Measurements from ENCODE around the gene NKD1.

The NKD1 gene

DNA sequence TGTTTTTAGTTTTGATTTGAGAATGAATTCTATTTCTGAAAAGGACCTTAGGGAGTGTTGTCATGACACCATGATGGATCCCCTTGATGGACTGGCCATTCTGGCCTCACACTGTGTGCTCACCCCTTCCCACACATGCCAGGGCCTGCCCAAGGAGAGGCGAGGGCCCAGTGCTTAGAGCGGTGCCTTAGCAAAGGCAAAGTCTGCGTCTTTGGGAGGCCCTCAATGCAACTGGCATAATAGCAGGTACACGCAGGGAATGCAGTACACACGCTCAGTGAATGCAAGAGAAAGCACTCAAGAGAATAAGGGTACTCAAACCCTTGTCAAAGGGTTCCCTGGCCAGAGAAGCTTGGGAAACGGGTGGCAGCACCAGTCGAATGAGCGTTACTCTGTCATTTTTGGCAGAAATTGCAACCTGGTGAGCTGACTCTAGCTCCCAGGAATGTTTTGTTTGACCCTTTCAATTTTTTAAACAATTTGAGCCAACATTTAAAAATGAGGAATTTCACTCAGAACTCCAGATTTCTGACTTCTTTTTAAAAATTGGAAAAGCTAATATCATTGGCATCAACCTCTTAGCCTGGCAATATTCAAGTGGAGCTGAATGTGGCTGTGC, 32.1 kb downstream of the NKD1 start:
- DNase-seq, result no peak

DNA sequence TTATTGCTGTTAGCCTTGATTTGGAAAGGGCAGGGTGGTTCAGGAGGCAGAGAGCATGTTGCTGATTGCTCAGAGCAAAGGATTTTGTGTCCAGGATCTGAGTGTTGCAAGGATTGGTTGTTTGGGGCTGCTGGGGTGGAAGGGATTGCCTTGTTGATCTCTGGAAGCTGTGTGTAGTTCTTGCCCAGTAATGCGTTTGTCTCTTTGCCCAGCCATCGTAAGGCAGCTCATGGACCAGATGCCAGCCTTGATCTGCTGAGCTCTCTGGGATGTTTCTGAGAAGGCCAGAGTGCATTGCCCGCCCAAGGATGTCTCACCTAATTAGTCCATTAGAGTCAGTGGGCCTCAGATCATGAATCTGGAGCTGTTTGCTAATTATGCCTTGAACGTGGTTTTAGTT, 33.6 kb downstream of the NKD1 start:
- DNase-seq, result no peak

DNA sequence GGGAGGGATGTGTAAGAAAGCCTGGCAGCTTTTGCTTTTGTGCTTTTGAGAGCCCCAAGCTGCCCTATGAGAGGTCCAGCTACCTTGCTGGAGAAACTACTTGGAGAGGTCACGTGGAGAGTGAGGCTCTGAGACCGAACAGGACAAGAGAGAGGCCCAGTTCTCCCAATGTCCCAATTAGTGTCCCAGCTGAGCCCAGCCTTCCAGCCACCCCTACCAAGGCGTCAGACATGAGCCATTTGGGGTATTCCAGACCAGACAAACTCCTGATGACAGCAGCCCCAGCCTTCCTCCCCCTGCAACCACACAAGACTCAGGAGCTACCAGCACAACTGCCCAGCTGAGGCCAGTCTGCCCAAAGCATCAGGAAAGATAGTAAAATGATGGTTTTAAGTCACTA, 35.0 kb downstream of the NKD1 start:
- no peak for DNase-seq

DNA sequence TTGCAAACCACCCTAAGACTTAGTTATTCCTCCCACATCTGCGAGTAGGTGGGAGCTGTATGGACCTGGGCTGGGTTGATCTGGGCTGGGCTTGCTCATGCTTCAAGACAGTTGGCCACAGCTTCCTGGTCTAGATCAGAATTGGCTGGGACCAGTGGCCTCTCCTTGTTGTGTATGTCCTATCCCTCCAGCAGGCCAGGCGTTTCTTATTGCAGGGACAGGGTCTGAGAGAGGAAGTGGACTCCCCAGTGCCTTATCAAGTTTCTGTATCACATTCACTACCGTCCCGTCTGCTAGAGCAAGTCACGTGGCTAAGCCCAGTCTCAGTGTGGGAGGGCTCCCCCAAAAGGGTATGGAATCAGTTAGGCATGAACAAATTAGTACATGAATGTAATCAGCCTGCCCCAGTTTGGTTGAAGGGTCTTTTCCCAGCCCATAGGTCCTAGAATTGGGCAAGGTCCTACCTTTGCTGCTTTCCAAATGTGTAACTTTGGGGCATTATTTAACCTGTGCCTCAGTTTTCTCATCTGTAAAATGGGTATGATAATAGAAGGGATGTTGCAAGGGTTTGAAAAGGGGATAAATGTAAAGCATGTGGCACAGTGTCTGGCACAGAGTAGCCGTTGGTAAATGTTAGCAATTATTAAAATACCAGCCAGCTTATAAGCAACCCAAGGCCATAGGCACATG, 36.0 kb downstream of the NKD1 start:
- DNase-seq, result peak; percentile 64 to 86

DNA sequence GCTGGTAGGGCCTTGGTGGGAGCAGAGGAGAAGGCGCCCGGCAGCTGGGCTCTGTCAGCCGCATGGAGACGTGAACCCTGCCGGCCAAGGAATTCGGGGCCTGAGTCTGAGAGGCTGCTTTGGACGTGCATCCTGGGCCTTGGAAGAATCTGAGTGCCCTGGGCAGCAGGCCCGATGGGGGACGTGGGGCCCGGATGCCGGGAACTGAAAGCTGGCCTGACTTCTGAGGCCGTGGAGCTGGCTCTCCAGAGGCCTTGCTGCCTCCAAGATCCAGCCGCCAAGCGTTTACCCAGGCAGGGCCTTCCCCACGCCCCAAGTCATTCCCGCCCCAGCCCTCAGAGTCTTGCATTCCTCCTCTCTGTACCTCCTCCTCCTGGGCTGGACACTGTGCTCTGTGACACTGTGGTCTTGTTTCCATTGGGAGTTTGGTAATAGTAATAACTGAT, 37.2 kb downstream of the NKD1 start:
- DNase-seq, result no peak

DNA sequence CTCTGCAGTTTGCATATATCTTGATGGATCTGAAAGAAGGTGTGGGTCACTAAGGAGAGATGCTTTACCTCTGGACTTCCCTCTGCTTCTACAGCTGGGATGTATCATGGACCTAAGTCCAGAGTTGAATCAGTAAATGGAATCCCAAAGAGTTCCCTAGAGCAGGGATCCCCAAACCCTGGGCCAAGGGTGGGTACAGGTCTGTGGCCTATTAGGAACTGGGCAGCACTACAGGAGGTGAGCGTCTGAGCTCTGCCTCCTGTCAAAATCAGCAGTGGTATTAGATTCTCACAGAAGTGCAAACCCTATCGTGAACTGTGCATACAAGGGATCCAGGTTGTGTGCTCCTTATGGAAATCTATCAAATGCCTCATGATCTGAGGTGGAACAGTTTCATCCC, 39.3 kb downstream of the NKD1 start:
- no peak for DNase-seq

DNA sequence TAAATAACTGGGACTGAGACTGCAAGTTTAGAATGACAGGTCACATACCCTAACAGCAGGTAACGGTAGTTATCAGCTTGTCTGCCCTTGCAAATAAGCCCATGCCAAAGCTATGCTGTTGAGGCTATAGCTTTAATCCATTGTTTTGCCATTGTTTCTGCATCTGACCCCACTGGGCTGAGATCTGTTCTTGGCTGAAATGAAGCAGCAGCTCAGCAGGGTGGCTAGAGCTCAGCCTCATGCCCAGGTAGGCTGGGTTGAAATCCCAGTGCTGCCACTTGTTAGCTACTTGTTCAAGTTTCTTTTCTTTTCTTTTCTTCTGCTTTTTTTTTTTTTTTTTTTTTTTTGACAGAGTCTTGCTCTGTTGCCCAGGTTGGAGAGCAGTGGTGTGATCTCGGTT, 40.1 kb downstream of the NKD1 start:
- DNase-seq, result no peak

DNA sequence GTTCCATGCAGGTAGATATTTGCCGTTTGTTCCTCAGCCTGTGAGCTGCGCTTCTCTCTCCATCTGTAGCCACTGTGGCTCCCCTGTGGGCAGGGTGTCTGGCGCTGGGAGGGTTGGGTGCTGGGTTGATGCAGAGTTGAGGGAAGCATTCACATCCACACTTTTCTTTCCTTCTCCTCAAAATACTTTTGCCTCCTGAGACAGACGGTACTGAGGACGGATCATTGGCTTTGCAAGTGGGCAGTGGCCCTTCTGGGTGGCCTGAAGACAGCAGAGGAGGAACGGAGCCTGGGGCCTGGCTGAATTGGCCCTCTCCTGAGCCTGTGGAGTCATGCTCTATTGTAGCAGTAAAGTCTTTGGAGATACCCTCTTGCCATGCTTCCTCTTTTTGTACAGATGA, 43.0 kb downstream of the NKD1 start:
- DNase-seq, result no peak

DNA sequence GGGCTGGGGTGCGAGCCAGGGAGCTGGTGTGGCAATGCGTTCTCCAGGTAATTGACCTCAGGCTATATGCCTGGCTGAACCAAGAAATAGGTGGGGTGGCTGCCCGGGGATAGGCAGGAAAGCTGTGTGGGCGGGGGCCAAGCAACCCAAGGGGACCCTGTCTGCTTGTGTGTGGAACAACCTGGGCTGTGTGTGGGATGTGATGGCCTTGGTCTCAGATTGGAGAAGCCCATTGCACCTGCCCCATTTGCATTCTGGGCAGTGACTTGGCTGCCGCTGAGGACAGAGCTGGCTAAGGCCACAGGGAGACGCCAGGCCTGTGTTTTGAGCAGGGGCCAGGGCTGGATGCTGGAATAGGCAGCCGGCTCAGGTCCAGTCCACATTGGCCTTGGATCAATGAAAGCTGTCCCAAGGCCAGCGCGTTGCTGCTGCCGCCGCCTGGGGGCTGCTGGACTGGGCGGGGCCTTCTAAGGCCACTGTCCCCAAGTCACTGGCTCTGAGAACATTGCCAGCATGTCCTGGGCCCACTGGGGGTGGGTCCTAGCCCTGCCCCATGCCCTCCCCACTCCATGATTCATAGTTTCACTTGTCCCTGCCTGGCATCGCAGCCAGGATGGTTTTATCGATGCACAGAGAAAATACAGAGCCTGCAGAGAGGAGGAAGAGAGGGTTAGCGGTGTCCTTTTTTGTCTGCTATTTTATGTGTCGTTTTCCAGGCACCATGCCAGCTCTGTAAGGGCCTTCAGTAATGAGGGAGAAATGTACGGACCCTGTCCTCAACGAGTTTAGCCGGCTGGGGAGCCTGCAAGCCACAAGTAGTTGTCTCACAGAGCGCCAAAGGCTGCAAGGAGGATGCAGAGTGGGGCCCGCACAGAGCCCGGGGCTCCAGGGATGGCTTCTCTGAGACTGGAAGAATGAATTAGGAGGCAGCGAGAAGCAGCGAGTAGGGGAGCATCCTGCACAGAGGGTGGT, 43.9 kb downstream of the NKD1 start:
- DNase-seq, result no peak

DNA sequence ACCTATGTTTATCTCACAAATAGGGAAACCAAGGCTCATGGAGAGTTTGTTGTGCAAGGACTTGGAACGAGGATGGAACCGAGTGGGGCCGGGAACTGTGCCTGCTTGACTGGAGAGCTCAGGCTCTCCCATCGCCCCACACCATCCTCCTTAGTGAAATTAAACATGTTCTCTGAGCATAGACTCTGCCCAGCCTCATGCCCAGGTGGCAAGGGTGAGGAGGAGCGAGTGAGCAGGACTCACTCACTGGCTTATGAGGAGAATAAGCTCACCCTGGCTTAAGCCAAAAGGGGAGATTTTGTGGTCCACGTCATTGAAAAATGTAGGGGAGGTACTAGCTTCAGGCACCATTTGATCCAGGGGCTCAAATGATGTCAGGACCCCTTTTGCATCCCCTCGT, 44.8 kb downstream of the NKD1 start:
- DNase-seq, result no peak

DNA sequence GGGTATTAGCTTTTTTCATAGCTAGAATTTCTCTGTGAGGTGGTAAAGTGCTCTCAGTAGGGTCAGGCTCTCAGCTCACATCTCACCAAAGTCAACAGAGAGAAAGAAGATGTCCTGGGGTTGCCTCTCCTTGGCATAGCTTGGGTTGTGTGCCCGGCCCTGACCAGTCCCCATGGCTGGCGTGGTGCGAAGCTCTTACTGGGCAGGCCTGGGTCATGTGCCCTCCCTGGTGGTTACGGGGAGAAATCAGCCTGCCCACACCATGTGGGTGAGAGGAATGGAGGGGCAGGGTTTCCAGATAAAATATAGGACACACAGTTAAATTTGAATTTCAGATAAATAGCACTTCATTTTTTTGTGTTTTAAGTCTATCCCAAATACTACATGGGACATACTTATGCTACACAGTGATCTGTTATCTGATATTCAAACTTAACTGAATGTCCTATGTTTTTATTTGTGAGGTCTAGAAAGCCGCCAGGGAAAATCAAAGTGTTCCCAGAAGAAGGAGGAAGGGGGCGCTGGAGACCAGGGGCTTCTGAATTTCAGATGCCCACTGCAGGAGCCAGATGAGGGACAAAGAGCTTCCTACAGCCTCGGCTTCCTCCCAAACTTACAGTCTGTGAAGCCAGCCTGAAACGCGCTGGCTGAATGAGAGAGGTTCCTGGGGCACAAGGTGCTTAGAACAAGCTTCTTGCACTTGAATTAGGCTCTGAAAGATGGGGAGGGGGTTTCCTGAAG, 45.4 kb downstream of the NKD1 start:
- no peak for DNase-seq

DNA sequence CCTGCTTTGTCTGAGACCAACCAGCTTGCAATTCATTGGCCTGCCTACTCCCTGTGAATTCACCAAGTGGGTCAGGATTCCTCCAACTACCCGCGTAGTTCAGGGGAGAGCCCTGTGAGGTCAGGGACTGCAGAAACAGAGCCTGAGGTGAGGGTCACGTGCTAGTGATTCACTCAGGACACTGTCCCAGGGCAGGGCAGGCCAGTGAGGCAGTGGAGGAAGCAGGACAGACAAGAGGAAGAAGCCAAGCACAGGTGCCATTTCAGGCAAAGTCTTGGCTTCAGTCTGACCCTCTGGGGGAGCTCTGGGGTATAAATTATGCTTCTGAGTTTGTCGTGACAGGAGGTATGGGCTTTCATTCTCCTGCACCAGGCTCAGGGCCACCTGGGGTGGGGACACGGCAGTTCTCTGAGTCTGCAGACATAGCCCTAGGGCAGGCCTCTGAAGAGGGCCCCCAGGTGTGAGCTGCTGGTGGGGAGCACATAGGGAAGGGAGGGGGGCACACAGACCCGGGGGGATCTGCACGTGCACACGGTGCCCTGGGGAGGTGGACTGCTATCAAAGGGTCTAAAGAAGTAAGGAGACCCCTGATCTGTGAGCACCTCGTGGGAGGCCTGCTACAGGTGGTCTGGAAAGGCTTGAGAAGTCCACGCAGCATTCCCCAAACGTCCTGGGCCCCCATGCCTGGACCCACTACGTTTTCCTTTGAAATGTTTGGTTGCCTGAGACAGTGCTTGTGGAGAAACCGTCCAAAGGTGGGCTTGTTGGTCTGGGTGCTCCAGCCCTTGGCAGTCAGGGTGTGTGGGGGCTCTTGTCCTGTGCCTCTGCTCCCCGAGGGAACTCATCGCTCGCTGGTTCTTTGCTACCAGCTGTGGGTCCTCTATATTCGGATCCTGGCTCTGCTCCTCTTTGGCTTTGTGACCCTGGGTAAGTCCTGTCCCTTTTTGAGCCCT, 46.4 kb downstream of the NKD1 start:
- peak in 1 of 2 donors; percentile 21 for DNase-seq

DNA sequence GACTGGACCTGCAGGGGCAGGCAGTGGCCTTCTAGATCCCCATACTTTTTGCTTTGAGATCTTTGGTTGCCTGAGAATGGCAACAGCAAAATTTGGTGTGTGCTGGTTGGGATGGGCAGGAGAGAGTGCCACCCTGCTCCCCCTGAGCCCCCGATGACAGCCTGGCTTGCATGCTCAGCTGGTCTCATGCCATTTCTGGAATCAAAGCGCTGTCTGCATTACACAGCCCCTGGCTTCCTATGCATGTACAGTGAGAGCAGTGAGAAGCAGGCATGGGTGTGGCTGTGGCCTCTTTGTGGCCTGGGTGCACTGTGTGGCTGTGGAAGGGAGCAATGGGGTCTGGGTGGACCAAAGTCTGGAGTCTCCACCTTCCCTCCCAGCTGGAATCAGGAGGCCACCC, 47.7 kb downstream of the NKD1 start:
- DNase-seq, result no peak

DNA sequence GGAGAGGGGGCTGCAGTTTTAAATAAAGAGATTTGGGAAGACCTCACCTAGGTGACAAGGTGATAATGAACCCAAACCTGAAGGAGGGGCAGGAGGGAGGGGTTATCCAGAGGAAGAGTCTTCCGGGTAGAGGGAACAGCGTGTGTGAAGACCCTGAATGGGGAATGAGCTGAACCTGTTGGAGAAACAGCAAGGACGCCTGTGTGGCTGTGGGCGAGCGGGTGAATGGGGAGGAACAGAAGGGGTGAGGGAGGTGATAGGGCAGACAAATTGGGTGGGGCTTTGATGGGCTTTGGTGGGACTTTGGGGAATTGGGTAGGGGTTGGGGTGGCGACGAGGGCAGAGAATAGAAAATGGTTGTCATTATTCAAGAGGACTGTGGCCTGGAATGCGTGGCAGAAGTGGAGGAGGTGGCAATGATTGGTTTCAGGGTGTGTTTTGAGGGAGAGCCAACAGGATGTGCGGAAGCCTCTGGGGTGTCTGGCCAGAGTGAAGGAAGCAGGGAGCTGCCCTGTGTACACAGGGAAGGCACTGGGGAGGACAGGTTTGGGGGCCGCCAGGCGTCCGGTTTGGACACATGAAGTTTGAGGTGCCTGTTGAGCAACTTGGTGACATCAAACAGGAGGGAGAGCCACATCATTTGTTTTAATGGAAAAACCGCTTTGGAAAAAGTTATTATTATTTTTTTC, 48.7 kb downstream of the NKD1 start:
- no peak for DNase-seq

DNA sequence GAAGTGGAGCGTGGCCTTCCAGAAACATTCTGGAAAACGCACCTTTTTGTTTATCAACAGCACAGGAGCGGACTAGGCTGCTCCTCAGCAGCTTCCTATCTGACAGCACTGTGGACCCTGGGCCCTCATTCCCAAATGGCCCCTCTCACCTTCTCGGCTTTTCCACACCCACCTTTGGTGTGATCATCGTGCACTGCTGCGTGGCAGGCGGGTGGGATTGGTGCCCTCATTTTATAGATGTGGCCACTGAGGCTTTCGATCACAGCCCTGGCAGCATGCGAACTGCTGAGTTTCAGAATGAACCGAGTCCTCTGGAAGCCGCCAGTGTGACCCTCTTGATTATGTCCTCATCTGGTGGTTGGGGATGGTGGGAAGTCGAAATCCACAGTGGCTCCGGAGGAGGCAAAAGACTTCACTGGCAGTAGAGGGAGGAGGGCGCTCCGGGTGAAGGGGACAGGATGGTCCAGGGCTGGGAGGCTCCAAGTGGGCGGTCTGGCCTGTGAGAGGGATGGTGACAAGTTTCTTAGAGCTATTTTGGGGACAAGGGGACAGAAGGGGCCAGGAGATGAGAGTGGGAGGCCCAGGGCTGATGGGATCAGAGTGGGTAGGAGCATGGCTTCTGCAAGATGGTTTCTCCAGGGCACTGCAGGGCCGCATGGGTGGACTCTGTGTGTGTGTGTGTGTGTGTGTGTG, 49.5 kb downstream of the NKD1 start:
- no peak for DNase-seq

DNA sequence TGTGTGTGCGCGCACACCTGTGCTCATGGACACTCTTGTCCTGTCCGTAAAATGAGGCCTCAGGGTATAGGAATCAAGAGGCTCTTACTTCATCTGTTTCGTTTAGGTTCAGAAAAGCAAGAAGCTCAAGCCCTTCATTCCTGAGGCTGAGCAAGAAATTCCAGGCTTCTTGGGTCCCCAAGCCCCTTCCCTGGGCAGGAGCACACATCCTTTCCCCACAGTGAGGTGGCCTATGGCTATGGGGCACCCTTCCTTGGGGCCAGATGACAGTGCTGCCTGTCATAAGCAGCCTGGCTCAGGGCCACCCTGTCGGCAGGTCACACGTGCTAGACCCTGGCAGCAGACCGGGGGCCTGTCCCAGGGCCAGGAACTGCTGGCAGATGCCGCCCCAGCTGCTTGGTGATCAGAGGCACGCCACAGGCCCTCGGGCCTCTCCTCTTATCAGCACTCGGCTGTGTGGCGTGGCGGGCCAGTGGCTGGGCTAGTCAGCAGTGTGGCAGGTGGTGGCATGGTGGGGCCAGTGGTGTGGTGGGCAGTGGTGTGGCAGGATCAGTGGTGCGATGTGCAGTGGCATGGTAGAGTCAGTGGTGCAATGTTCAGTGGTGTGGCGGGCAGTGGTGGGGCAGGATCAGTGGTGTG, 50.2 kb downstream of the NKD1 start:
- DNase-seq, result no peak

DNA sequence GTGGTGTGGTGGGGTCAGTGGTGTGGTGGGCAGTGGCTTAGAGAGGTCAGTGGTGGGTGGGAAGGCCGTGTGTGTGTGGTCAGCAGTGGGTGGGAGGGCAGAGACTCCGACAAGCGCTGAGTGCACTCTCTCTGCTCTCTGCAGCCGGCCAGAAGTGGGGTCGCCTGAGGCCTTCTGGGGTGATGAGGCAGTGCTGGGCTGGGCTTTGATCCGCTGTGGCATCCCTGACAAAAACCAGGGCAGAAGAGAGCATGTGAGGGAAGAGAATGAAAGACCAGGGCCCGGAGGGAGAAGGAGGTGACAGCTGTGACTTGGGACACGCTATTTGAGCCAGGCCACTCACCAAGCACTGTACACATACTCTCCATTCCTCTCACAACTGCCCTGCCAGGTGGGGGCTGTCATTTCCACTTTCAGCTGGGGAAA, 50.8 kb downstream of the NKD1 start:
- no peak for DNase-seq

DNA sequence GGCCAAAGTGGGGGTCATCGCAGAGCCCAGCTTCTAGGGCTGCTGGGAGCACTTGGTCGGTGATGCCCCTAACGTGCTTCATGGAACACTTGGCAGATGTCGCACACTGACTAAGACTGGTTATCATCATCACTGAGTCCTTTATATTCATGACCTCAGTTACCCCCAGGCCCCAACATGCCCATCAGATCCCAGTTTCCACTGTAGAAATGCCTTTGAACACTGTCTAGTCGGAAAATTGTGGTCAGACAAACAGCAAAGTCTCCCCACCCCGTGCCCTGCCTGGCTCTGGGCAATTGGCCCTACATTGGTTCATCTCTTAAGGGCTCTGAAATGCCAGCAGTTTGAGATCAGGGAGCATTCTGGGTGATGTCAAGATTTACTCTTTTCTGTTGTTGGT, 51.3 kb downstream of the NKD1 start:
- no peak for DNase-seq

DNA sequence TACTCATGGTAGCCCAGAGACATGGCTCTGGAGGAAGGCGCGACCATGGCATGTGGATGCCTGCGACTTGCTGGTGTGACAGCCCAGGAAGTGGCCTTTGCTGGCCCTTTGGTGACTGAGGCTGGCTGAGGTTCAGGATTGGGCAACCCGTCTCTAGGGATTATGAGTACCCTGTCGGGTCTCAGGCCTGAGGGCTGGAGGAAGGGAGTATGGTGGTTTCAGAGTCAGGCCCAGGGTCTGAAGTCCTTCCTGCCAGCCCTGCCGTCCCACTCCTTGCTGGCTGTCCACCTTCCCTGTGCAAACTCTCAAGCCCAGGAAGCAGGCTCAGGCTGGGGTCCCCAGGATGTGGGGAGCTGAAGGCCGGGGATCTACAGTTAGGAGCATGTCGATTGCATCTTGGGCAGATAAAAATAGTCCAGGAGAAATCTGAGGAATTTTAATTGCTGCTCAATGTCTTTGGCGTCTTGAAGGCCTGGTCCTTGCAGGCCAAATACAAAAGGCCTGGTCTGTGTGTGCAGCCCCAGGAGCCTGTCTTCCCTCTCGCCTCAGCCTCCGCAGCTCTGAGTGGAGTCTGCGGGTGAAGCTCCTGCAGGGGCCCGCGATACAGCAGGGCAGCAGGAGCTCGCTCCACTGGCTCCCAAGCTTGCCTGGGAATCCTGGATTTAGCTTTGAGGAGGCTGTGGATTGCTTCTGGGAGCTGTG, 52.5 kb downstream of the NKD1 start:
- no peak for DNase-seq

Data from inflammatory macrophage (primary cell).